ENCODE results near the gene B4GALT4.

DNA sequence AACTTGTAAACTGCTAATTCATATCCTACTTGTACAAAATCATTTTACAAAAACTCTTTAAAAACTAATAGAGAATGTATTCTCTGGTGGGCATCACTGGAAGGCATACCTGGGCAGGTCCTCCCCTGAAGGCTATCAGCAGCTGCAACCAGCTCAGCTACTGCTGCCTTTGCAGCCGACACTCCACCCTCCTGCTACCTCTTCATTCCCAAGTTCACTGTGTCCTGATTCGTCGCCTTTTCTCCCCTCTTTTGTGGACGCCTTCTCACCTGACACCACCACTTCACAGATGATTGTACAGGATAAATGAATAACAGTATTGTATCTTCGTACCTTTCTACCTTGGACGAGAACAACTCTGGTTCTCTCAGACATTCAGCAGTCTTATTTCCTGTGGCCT, 28.9 kb downstream of the B4GALT4 start:
- TF ChIP-seq TAF1 (IDR thresholded peaks at IDR 0.05; ENCODE audit: borderline replicate concordance, insufficient read depth, low read length) (no peak), POLR2AphosphoS5 (IDR thresholded peaks at IDR 0.05; ENCODE audit: low read depth, low read length) (no peak), SIN3A (IDR thresholded peaks at IDR 0.05; ENCODE audit: borderline replicate concordance, insufficient read depth, low read length) (no peak)
- TF ChIP-seq, protein P1, sequence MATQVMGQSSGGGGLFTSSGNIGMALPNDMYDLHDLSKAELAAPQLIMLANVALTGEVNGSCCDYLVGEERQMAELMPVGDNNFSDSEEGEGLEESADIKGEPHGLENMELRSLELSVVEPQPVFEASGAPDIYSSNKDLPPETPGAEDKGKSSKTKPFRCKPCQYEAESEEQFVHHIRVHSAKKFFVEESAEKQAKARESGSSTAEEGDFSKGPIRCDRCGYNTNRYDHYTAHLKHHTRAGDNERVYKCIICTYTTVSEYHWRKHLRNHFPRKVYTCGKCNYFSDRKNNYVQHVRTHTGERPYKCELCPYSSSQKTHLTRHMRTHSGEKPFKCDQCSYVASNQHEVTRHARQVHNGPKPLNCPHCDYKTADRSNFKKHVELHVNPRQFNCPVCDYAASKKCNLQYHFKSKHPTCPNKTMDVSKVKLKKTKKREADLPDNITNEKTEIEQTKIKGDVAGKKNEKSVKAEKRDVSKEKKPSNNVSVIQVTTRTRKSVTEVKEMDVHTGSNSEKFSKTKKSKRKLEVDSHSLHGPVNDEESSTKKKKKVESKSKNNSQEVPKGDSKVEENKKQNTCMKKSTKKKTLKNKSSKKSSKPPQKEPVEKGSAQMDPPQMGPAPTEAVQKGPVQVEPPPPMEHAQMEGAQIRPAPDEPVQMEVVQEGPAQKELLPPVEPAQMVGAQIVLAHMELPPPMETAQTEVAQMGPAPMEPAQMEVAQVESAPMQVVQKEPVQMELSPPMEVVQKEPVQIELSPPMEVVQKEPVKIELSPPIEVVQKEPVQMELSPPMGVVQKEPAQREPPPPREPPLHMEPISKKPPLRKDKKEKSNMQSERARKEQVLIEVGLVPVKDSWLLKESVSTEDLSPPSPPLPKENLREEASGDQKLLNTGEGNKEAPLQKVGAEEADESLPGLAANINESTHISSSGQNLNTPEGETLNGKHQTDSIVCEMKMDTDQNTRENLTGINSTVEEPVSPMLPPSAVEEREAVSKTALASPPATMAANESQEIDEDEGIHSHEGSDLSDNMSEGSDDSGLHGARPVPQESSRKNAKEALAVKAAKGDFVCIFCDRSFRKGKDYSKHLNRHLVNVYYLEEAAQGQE (IDR thresholded peaks at IDR 0.05; ENCODE audit: insufficient read depth in 1 of 2, low read depth in 2 of 2, low read length in 2 of 2): no peak

Measured in PFSK-1 (cell line).